ENCODE results near the gene SH3RF2.

The SH3RF2 gene

DNA sequence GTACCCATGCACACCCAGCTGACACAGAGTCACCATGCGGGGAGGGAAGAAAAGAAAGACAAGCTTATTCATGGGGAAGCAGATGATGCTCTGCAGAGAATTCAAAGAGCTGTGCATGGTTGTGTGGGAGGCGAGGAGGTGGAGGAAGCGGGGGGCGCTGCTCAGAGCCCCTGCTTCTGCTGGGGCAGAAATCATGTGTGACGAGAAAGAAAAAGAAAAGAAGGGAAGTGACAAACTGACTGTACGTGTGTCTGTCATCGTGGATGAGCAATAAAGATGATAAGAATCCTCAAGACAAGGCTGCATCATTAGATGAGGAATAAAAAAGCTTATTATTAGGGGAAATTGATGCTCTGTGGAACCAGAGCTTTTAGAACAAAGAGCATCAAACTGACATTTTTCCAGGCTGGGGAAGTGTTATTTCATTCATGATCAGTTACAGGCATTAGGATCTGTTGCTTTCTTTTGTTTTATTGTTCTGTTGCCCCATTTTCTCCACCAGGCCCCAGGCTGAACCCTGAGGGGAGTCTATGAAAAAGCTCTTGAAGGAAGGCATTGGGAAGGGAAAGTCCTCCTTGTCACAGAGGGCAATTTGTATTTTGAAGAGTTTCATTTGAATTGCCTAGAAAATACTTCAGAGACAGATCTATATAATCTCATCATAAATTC lies 20.3 kb upstream of the SH3RF2 start:
- Histone ChIP-seq H4K12ac (ENCODE audit: low read depth, low read length) (no peak overlapping the region), H3K4me2 (ENCODE audit: low read length) (no peak overlapping the region), H3K27me3 (ENCODE audit: insufficient read depth, low read length) (no peaks in the 10 kb centered on the region), H2BK5ac (ENCODE audit: low read depth, low read length, poor library complexity) (no peak overlapping the region), H3K79me2 (ENCODE audit: control insufficient read depth, insufficient read depth, low read length, poor library complexity) (no peaks in the 10 kb centered on the region), H3K4me1 (ENCODE audit: control insufficient read depth in 1 of 2, insufficient read depth in 2 of 2, low read length in 2 of 2) (peaks cover 0 to 2% of the 10 kb centered on the region in 2 experiments), H3K23ac (ENCODE audit: low read length) (no peak overlapping the region), H3K4ac (ENCODE audit: low read depth, low read length) (no peak overlapping the region), H3K27ac (ENCODE audit: low read depth, low read length) (no peak overlapping the region), H3K9ac (ENCODE audit: low read length) (no peak overlapping the region), H2BK120ac (ENCODE audit: insufficient read depth, low read length, poor library complexity) (no peak overlapping the region), H3K4me3 (ENCODE audit: low read depth, low read length) (no peak overlapping the region), H3K9me3 (ENCODE audit: insufficient read depth, low read depth, low read length) (no peaks in the 10 kb centered on the region), H3K14ac (ENCODE audit: low read length) (no peak overlapping the region), H2AFZ (ENCODE audit: insufficient read depth, low read length, poor library complexity) (no peak overlapping the region), H2AK5ac (ENCODE audit: low read length) (no peak overlapping the region), H3K79me1 (ENCODE audit: low read length) (no peaks in the 10 kb centered on the region), H4K91ac (ENCODE audit: low read depth, low read length) (no peak overlapping the region), H3K36me3 (ENCODE audit: control insufficient read depth in 1 of 2, insufficient read depth in 2 of 2, low read length in 2 of 2) (no peaks in the 10 kb centered on the region), H4K8ac (ENCODE audit: low read depth, low read length) (no peak overlapping the region), H2BK12ac (ENCODE audit: low read length) (no peak overlapping the region), H3K18ac (ENCODE audit: low read length) (no peak overlapping the region)
- WGBS (ENCODE audit: extremely low coverage, insufficient coverage, insufficient read length): no CpG with 5 or more reads among the region's 7 CpGs
- no peak for DNase-seq

DNA sequence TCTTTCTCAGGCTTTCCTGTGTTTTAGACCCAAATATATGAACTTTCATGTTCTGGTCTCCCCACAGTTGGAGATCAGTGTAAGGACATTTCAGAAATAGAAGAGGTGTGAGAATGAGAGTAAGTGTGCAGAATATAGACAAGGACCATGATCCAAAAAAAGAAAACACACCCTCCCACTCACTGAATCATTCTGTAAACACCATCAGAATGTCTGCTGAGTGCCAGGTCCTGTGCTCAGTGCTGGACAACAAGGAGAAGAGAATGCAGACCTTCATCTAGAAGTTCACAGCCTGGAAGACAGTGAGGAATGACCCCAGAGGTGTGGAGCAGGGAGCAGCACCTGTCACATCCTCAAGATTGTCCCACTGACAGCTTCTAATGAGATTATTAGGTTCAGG lies 19.1 kb upstream of the SH3RF2 start:
- H3K4ac ChIP-seq (ENCODE audit: low read depth, low read length): no peak overlapping the region
- no peaks in the 10 kb centered on the region for H3K9me3 ChIP-seq (ENCODE audit: insufficient read depth, low read depth, low read length)
- no peaks in the 10 kb centered on the region for H3K36me3 ChIP-seq (ENCODE audit: control insufficient read depth in 1 of 2, insufficient read depth in 2 of 2, low read length in 2 of 2)
- no peaks in the 10 kb centered on the region for H3K79me1 ChIP-seq (ENCODE audit: low read length)
- H2AFZ ChIP-seq (ENCODE audit: insufficient read depth, low read length, poor library complexity): no peak overlapping the region
- no peak overlapping the region for H3K23ac ChIP-seq (ENCODE audit: low read length)
- H3K9ac ChIP-seq (ENCODE audit: low read length): no peak overlapping the region
- H3K4me3 ChIP-seq (ENCODE audit: low read depth, low read length): no peak overlapping the region
- H3K4me2 ChIP-seq (ENCODE audit: low read length): no peak overlapping the region
- H2BK12ac ChIP-seq (ENCODE audit: low read length): no peak overlapping the region
- H3K79me2 ChIP-seq (ENCODE audit: control insufficient read depth, insufficient read depth, low read length, poor library complexity): no peaks in the 10 kb centered on the region
- H2BK5ac ChIP-seq (ENCODE audit: low read depth, low read length, poor library complexity): no peak overlapping the region
- no peak overlapping the region for H3K18ac ChIP-seq (ENCODE audit: low read length)
- H4K12ac ChIP-seq (ENCODE audit: low read depth, low read length): no peak overlapping the region
- H3K27ac ChIP-seq (ENCODE audit: low read depth, low read length): no peak overlapping the region
- no peak overlapping the region for H2AK5ac ChIP-seq (ENCODE audit: low read length)
- DNase-seq: no peak
- H2BK120ac ChIP-seq (ENCODE audit: insufficient read depth, low read length, poor library complexity): no peak overlapping the region
- H3K14ac ChIP-seq (ENCODE audit: low read length): no peak overlapping the region
- peaks cover 0 to 2% of the 10 kb centered on the region in 2 experiments for H3K4me1 ChIP-seq (ENCODE audit: control insufficient read depth in 1 of 2, insufficient read depth in 2 of 2, low read length in 2 of 2)
- no peak overlapping the region for H4K8ac ChIP-seq (ENCODE audit: low read depth, low read length)
- no peaks in the 10 kb centered on the region for H3K27me3 ChIP-seq (ENCODE audit: insufficient read depth, low read length)
- no peak overlapping the region for H4K91ac ChIP-seq (ENCODE audit: low read depth, low read length)

DNA sequence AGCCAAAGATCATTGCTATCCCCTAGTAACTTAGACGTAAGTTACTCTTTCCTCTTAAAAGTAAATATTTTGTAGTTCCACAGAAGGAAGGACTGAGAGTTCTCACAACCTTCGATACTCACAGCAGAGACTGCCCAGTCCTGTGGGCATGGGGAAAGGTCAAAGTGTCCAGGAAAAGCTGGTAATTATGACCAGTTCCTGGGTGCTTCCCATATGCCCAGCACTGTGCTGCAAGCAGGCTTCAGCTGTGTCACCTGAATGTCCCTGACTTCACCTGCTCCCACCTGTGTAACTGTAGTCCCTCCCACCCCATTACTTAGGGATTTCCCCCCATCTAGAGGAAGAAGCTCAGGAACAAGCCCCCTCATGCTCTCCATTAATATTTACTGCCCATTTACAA lies 18.0 kb upstream of the SH3RF2 start:
- no peaks in the 10 kb centered on the region for H3K79me1 ChIP-seq (ENCODE audit: low read length)
- H3K23ac ChIP-seq (ENCODE audit: low read length): no peak overlapping the region
- H3K18ac ChIP-seq (ENCODE audit: low read length): no peak overlapping the region
- no peak overlapping the region for H3K4ac ChIP-seq (ENCODE audit: low read depth, low read length)
- no peaks in the 10 kb centered on the region for H3K36me3 ChIP-seq (ENCODE audit: control insufficient read depth in 1 of 2, insufficient read depth in 2 of 2, low read length in 2 of 2)
- no peak overlapping the region for H4K12ac ChIP-seq (ENCODE audit: low read depth, low read length)
- no peak overlapping the region for H3K4me2 ChIP-seq (ENCODE audit: low read length)
- H3K27ac ChIP-seq (ENCODE audit: low read depth, low read length): no peak overlapping the region
- H2AFZ ChIP-seq (ENCODE audit: insufficient read depth, low read length, poor library complexity): no peak overlapping the region
- H2AK5ac ChIP-seq (ENCODE audit: low read length): no peak overlapping the region
- H3K9me3 ChIP-seq (ENCODE audit: insufficient read depth, low read depth, low read length): no peaks in the 10 kb centered on the region
- peaks cover 0 to 2% of the 10 kb centered on the region in 2 experiments for H3K4me1 ChIP-seq (ENCODE audit: control insufficient read depth in 1 of 2, insufficient read depth in 2 of 2, low read length in 2 of 2)
- H3K4me3 ChIP-seq (ENCODE audit: low read depth, low read length): no peak overlapping the region
- no peak overlapping the region for H2BK12ac ChIP-seq (ENCODE audit: low read length)
- DNase-seq: no peak
- no peak overlapping the region for H3K9ac ChIP-seq (ENCODE audit: low read length)
- no peaks in the 10 kb centered on the region for H3K27me3 ChIP-seq (ENCODE audit: insufficient read depth, low read length)
- no peak overlapping the region for H4K8ac ChIP-seq (ENCODE audit: low read depth, low read length)
- no peak overlapping the region for H2BK5ac ChIP-seq (ENCODE audit: low read depth, low read length, poor library complexity)
- H4K91ac ChIP-seq (ENCODE audit: low read depth, low read length): no peak overlapping the region
- H3K14ac ChIP-seq (ENCODE audit: low read length): no peak overlapping the region
- H3K79me2 ChIP-seq (ENCODE audit: control insufficient read depth, insufficient read depth, low read length, poor library complexity): no peaks in the 10 kb centered on the region
- no CpG with 5 or more reads among the region's 2 CpGs for WGBS (ENCODE audit: extremely low coverage, insufficient coverage, insufficient read length)
- no peak overlapping the region for H2BK120ac ChIP-seq (ENCODE audit: insufficient read depth, low read length, poor library complexity)

DNA sequence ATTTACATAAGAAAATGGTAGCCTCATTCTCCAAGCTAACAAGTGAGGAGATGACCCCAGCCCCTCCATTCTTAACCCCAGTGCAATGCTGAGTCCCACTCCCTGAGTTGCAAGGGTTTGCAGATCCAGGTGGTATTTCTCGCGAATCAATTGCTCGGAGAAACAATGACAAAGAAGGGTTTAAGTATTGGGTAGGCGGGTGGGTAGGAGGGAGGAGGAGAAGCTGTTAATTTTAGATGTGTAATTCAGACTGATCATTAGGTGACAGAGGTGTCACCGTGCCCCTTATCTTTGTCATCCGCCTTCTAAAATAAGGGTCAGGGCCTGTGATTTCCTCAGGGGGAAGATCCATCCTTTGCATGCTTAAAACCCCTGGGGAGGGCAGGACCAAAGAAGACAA lies 17.0 kb upstream of the SH3RF2 start:
- Histone ChIP-seq H3K18ac (ENCODE audit: low read length) (no peak overlapping the region), H4K8ac (ENCODE audit: low read depth, low read length) (no peak overlapping the region), H2BK5ac (ENCODE audit: low read depth, low read length, poor library complexity) (no peak overlapping the region), H3K36me3 (ENCODE audit: control insufficient read depth in 1 of 2, insufficient read depth in 2 of 2, low read length in 2 of 2) (no peaks in the 10 kb centered on the region), H3K9ac (ENCODE audit: low read length) (no peak overlapping the region), H3K27me3 (ENCODE audit: insufficient read depth, low read length) (no peaks in the 10 kb centered on the region), H3K27ac (ENCODE audit: low read depth, low read length) (no peak overlapping the region), H2BK12ac (ENCODE audit: low read length) (no peak overlapping the region), H4K91ac (ENCODE audit: low read depth, low read length) (no peak overlapping the region), H2AK5ac (ENCODE audit: low read length) (no peak overlapping the region), H3K4me2 (ENCODE audit: low read length) (no peak overlapping the region), H2BK120ac (ENCODE audit: insufficient read depth, low read length, poor library complexity) (no peak overlapping the region), H3K23ac (ENCODE audit: low read length) (no peak overlapping the region), H3K9me3 (ENCODE audit: insufficient read depth, low read depth, low read length) (no peaks in the 10 kb centered on the region), H2AFZ (ENCODE audit: insufficient read depth, low read length, poor library complexity) (no peak overlapping the region), H3K4me1 (ENCODE audit: control insufficient read depth in 1 of 2, insufficient read depth in 2 of 2, low read length in 2 of 2) (peaks cover 0 to 2% of the 10 kb centered on the region in 2 experiments), H3K14ac (ENCODE audit: low read length) (no peak overlapping the region), H3K4ac (ENCODE audit: low read depth, low read length) (no peak overlapping the region), H3K4me3 (ENCODE audit: low read depth, low read length) (no peak overlapping the region), H3K79me2 (ENCODE audit: control insufficient read depth, insufficient read depth, low read length, poor library complexity) (no peaks in the 10 kb centered on the region), H4K12ac (ENCODE audit: low read depth, low read length) (no peak overlapping the region), H3K79me1 (ENCODE audit: low read length) (no peaks in the 10 kb centered on the region)
- 100% methylated on average over 1 of the region's 6 CpGs for WGBS (ENCODE audit: extremely low coverage, insufficient coverage, insufficient read length)
- no peak for DNase-seq
